ENCODE results near the gene COX7C.

The COX7C gene

DNA sequence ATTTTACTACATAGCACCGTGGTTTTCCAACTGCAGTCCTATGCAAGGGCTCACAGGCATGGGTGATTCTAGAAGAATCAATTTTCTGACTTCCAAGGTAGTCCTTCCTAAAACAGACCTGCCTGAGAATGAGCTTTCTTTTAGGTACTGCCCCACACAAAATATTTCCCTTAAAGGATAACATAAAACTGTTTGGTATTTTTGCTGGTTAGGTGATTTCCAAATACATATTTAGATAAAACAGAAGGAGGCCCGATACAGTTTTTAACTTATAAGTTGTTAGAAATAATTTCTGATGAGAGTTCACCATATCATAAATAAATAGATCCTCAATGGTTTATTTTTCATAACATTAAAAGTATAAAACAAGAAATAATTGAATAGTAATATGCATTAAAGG is 46.4 kb downstream of the COX7C start:
- no peak for DNase-seq (ENCODE audit: low read depth)

- no peak for DNase-seq (ENCODE audit: low read depth)
These were observed 48.4 kb downstream of the COX7C start for GRCh38 chr5:86665984-86666760.

DNA sequence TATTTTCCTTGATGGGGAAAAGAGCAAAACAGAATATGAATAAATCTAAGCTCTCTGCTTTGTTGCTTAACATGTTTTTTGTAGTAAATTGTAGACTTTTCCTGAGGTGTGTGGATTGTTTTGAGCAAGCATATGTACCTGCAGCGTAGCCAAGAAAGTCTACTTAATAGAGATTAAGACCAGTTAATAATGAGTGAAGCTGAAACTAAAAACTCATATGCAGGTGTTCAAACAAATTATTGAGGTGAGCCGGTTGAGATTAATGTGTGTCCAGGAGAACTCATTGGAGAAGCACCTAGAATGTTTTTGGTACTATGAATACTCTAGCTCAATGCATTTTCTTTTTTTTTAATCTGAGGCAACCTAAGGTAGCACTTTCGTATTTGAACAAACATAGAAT is 49.2 kb downstream of the COX7C start:
- no peak for DNase-seq (ENCODE audit: low read depth)

Data from activated gamma-delta T cell treated with anti-CD3 and anti-CD28 coated beads, Interleukin-2, amount 50 U/mL, for 16 hours (primary cell).